SK-N-MC (cell line): ENCODE data around the gene ETFA.

ENCODE experiments used
- EZH2 ChIP-seq: fragments of 200-600 bp; sonication (generic); IDR thresholded peaks from one replicate; pipeline ENCODE4 v1.6.1; 2017; ENCODE audit warnings: antibody characterized with exemption
- FOXP2 ChIP-seq: optimal IDR thresholded peaks from 2 replicates; pipeline ENCODE3; 2011; ENCODE audit warnings: mild to moderate bottlenecking, moderate library complexity; ENCODE audit not compliant: insufficient read depth; ENCODE audit errors: extremely low read length, control extremely low read depth
- POLR2AphosphoS5 ChIP-seq: IDR thresholded peaks from 2 replicates; pipeline ENCODE4 v1.6.1; 2012; ENCODE audit warnings: mild to moderate bottlenecking, low read depth, low read length, borderline replicate concordance

DNA sequence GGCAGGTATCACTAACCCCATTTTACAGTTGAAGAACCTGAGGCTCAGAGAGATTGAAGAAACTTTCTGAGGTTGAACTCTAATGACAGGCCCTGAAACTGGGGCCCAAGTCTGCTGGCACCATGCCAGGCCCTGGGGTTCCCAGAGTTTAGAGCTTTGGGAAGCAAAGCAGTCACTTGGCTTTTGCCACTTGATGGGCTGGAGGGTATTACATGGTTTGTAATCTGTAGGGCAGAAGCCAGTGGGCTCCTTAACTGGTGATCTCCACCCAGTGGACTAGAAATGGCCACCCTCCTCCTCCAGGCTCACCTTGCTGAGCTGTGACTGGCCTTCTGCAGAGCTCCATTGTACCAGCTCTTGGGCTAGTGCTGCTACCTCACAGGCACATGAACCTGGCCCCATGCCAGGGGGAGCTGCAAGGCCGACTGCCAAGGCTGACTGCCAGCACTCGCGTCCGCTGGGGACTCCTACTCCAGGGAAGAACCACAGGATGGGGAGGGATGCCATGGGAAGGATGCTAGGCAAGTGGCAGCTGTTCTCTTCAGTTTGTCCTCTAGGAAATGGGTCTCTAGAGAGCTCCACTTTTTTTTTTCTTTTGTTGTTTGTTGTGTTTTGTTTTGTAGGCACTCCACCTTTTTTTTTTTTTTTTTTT lies 104.8 kb downstream of the ETFA start:
- TF ChIP-seq POLR2AphosphoS5 = no peak
- no peak for TF ChIP-seq EZH2
- TF ChIP-seq FOXP2 = no peak
